ENCODE results near the gene DNAL1. TPM values are rescaled to one million over a fixed set of nuclear protein-coding genes. Genes with fewer than 3 reads are reported as not detected.

DNAL1 gene
- polyA plus RNA-seq, 2 of the 4 experiments (the other 2 are of a cell fraction) = 8.3 to 16.3 TPM

DNA sequence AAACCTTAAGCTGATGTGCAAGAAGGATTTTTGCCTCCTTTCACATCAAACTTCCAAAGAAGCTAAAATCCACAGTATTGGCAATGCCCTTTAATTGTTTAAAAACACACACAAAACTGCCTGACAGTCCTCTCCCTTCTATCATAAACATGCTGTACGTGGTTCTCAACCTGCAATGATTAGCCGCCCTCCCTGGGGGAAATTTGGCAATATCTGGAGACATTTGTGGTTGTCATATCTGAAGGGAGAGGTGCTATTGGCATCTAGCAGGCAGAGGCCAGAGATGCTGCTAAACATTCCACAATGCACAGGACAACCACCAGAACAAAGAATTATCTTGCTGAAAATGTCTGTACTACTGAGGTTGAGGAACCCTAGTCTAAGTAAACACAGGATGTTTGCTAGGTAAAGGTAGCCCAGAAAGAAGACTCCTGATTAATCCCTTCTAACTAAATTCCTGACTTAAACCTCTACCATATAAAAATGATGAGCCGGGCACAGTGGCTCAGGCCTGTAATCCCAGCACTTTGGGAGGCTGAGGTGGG is 31.3 kb upstream of the DNAL1 start (continued):
- TF ChIP-seq, protein P1, sequence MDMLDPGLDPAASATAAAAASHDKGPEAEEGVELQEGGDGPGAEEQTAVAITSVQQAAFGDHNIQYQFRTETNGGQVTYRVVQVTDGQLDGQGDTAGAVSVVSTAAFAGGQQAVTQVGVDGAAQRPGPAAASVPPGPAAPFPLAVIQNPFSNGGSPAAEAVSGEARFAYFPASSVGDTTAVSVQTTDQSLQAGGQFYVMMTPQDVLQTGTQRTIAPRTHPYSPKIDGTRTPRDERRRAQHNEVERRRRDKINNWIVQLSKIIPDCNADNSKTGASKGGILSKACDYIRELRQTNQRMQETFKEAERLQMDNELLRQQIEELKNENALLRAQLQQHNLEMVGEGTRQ (IDR thresholded peaks at IDR 0.05) = no peak
- no peak for TF ChIP-seq NR3C1 (IDR thresholded peaks at IDR 0.05)
- TF ChIP-seq GATA3 (IDR thresholded peaks at IDR 0.05; ENCODE audit: borderline replicate concordance) = no peak
- TF ChIP-seq, protein P2, sequence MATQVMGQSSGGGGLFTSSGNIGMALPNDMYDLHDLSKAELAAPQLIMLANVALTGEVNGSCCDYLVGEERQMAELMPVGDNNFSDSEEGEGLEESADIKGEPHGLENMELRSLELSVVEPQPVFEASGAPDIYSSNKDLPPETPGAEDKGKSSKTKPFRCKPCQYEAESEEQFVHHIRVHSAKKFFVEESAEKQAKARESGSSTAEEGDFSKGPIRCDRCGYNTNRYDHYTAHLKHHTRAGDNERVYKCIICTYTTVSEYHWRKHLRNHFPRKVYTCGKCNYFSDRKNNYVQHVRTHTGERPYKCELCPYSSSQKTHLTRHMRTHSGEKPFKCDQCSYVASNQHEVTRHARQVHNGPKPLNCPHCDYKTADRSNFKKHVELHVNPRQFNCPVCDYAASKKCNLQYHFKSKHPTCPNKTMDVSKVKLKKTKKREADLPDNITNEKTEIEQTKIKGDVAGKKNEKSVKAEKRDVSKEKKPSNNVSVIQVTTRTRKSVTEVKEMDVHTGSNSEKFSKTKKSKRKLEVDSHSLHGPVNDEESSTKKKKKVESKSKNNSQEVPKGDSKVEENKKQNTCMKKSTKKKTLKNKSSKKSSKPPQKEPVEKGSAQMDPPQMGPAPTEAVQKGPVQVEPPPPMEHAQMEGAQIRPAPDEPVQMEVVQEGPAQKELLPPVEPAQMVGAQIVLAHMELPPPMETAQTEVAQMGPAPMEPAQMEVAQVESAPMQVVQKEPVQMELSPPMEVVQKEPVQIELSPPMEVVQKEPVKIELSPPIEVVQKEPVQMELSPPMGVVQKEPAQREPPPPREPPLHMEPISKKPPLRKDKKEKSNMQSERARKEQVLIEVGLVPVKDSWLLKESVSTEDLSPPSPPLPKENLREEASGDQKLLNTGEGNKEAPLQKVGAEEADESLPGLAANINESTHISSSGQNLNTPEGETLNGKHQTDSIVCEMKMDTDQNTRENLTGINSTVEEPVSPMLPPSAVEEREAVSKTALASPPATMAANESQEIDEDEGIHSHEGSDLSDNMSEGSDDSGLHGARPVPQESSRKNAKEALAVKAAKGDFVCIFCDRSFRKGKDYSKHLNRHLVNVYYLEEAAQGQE (IDR thresholded peaks at IDR 0.05) = no peak
- no peak for TF ChIP-seq NFE2L2 (conservative IDR thresholded peaks at IDR 0.05; ENCODE audit: low read length)
- TF ChIP-seq RAD21 (conservative IDR thresholded peaks at IDR 0.05 in 1 of 2, IDR thresholded peaks at IDR 0.05 in 1 of 2) = no peak

DNA sequence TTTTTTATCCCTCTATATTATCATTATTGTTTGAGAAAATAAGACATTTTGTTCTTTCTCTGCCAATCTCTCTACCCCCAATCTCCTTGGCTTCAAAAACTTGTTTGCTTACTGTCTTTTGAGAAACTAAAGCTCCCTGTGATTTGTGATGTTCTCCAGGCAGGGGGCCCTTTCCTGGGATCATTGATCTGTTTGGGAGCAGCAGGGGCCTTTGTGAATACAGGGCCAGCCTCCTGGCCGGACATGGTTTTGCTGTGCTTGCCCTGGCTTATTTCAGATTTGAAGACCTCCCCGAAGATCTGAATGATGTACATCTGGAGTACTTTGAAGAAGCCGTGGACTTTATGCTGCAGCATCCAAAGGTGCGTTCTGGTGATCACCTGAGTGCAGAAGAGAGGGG is 28.0 kb upstream of the DNAL1 start:
- ChIA-PET POLR2A (no interaction called here), CTCF (interaction anchor here (0.6 to 1.3 kb wide), 3 partner anchors 14 to 20 kb away, joined by 3 read pairs; no protein-coding TSS in a partner anchor)
- DNase-seq (ENCODE audit: low read depth in 1 of 2, low spot score in 1 of 2) = no peak
- Histone ChIP-seq H3K4me3 (no peak overlapping the region), H3K27ac (no peak overlapping the region), H3K4me1 (peaks cover 3% of the 10 kb centered on the region; the same call in 1 of the 3 replicates), H3K4me2 (no peak overlapping the region), H3K9me3 (no peaks in the 10 kb centered on the region)
- TF ChIP-seq FOXS1 (CRISPR knock-in tag; IDR thresholded peaks at IDR 0.05) (no peak), SREBF2 (IDR thresholded peaks at IDR 0.05) (no peak), ZNF302 (CRISPR knock-in tag; IDR thresholded peaks at IDR 0.05) (no peak), ESRRA (IDR thresholded peaks at IDR 0.05; ENCODE audit: borderline replicate concordance, low read length) (no peak), PHF8 (IDR thresholded peaks at IDR 0.05; ENCODE audit: borderline replicate concordance, low read depth) (no peak), EHMT2 (IDR thresholded peaks at IDR 0.05; ENCODE audit: low read depth) (no peak), EHF (CRISPR knock-in tag; IDR thresholded peaks at IDR 0.05) (no peak), NFE2L2 (conservative IDR thresholded peaks at IDR 0.05; ENCODE audit: low read length) (no peak), NR3C1 (IDR thresholded peaks at IDR 0.05) (no peak)
- TF ChIP-seq, protein P3, sequence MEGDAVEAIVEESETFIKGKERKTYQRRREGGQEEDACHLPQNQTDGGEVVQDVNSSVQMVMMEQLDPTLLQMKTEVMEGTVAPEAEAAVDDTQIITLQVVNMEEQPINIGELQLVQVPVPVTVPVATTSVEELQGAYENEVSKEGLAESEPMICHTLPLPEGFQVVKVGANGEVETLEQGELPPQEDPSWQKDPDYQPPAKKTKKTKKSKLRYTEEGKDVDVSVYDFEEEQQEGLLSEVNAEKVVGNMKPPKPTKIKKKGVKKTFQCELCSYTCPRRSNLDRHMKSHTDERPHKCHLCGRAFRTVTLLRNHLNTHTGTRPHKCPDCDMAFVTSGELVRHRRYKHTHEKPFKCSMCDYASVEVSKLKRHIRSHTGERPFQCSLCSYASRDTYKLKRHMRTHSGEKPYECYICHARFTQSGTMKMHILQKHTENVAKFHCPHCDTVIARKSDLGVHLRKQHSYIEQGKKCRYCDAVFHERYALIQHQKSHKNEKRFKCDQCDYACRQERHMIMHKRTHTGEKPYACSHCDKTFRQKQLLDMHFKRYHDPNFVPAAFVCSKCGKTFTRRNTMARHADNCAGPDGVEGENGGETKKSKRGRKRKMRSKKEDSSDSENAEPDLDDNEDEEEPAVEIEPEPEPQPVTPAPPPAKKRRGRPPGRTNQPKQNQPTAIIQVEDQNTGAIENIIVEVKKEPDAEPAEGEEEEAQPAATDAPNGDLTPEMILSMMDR (IDR thresholded peaks at IDR 0.05) = no peak
- TF ChIP-seq, protein P4, sequence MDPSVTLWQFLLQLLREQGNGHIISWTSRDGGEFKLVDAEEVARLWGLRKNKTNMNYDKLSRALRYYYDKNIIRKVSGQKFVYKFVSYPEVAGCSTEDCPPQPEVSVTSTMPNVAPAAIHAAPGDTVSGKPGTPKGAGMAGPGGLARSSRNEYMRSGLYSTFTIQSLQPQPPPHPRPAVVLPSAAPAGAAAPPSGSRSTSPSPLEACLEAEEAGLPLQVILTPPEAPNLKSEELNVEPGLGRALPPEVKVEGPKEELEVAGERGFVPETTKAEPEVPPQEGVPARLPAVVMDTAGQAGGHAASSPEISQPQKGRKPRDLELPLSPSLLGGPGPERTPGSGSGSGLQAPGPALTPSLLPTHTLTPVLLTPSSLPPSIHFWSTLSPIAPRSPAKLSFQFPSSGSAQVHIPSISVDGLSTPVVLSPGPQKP (IDR thresholded peaks at IDR 0.05; ENCODE audit: low read depth, low read length) = no peak
- TF ChIP-seq, protein P5, sequence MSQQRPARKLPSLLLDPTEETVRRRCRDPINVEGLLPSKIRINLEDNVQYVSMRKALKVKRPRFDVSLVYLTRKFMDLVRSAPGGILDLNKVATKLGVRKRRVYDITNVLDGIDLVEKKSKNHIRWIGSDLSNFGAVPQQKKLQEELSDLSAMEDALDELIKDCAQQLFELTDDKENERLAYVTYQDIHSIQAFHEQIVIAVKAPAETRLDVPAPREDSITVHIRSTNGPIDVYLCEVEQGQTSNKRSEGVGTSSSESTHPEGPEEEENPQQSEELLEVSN (IDR thresholded peaks at IDR 0.05; ENCODE audit: borderline replicate concordance, low read depth) = no peak
- no peak for ATAC-seq
- FAIRE-seq = no peak
- WGBS (ENCODE audit: missing lambda C conversion rate) = 66% methylated on average over 4 of the region's 4 CpGs

All from A549 (cell line).